HG02678 (cell line): ENCODE results near the gene ZFPL1.
"Not testable (repeated sequence)": the region's sequence is repeated elsewhere in the genome, so short reads cannot be mapped to it uniquely, and the experiment has no call there.

Source experiments
- ATAC-seq: cut with Tn5 transposase; IDR thresholded peaks from one replicate; pipeline ENCODE4 v1.9.1; 2021; ENCODE audit warnings: mild to moderate bottlenecking, moderate library complexity; ENCODE audit not compliant: unreplicated experiment

ZFPL1 gene

GRCh38 chr11:65112546-65113360, 28.7 kb downstream of the ZFPL1 start:
- no peak for ATAC-seq

- no peak for ATAC-seq
These were observed 29.3 kb downstream of the ZFPL1 start for GRCh38 chr11:65113361-65113756.

- no peak for ATAC-seq
These were observed 29.8 kb downstream of the ZFPL1 start for GRCh38 chr11:65113839-65114238.

GRCh38 chr11:65114538-65115171, 30.6 kb downstream of the ZFPL1 start:
- no peak for ATAC-seq

- no peak for ATAC-seq
These were observed 31.5 kb downstream of the ZFPL1 start for GRCh38 chr11:65115361-65116082.

GRCh38 chr11:65116370-65117205, 32.6 kb downstream of the ZFPL1 start:
- no peak for ATAC-seq

GRCh38 chr11:65117206-65118096, 33.4 kb downstream of the ZFPL1 start, which contains the start of gene ZNHIT2:
ZNHIT2 (minus strand) TSS chr11:65117701; CDS start chr11:65117653, 48 bp downstream.
- peak; percentile 64 for ATAC-seq

- ATAC-seq: no peak
These were observed 34.2 kb downstream of the ZFPL1 start for GRCh38 chr11:65118097-65118837.

- not testable (repeated sequence) for ATAC-seq
These were observed 35.1 kb downstream of the ZFPL1 start for GRCh38 chr11:65118891-65119669.

- ATAC-seq: no peak
These were observed 35.6 kb downstream of the ZFPL1 start for GRCh38 chr11:65119670-65119995.

GRCh38 chr11:65120831-65121230, 36.8 kb downstream of the ZFPL1 start:
- ATAC-seq: no peak

- no peak for ATAC-seq
These were observed 37.4 kb downstream of the ZFPL1 start for GRCh38 chr11:65121447-65121864.

- peak; percentile 72 for ATAC-seq
These were observed 38.1 kb downstream of the ZFPL1 start, which contains the start of the genes FAU and MRPL49 for GRCh38 chr11:65121865-65122696. FAU (minus strand) TSS chr11:65122134; CDS start chr11:65121813, 321 bp downstream. MRPL49 (plus strand) TSS chr11:65122321; CDS start chr11:65122347, 26 bp downstream.

GRCh38 chr11:65124480-65125196, 40.6 kb downstream of the ZFPL1 start:
- no peak for ATAC-seq

GRCh38 chr11:65125197-65126056, 41.4 kb downstream of the ZFPL1 start:
- ATAC-seq: no peak
